GM21360 (cell line): ENCODE results near the gene RPL5.

Experiments
- ATAC-seq: cut with Tn5 transposase; IDR thresholded peaks from one replicate; pipeline ENCODE4 v1.9.1; 2021; ENCODE audit warnings: mild to moderate bottlenecking, moderate library complexity; ENCODE audit not compliant: unreplicated experiment

The RPL5 gene

DNA sequence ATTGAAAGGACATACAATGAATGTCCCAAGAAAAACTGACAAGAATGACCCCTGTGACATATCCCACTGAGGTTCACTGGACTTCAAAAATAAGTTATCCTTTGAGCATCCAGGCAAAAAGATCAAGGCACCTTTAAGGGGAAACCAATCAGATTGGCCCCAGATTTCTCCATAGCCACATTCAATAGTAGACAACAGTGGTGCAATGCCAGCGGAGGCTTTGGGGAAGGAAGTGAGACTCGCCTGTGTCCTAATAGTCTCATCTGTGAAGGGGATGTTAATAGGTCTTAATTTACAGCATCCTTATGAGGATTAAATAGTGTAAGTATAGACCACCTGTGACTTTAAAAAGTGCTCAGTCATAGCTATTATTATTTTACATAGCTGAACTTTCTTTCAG is 21.5 kb downstream of the RPL5 start:
- ATAC-seq, result no peak

DNA sequence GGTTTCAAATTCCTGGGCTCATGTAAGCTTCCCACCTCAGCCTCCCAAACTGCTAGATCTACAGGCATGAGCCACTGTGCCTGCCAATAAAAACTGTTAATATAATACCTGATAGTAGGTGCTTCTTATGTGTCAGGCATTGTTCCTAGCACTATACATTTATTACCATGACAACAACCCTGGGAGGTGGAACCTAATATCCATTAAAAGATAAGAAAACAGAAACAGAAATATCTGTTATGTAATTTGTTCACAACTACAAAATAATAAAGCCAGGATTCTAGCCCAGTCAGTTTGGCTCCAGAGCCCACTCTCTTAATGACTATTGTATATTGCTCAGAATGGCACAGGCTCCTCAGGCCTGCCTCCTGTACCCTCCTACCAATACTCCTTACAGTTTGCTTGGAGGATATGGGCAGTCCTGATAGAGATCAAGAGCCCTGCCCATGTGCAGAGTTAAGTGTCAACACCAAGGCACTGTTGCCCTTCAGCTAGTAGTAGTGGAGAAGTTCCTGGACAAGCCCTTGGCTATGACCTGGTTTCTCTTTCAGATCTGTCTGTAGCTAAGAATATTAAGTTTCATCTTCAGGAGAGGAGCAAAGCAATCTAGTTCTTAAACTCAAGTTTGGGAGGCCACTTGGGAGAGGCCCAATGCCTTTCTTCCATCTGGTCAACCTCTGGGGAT is 22.4 kb downstream of the RPL5 start:
- ATAC-seq, result no peak

DNA sequence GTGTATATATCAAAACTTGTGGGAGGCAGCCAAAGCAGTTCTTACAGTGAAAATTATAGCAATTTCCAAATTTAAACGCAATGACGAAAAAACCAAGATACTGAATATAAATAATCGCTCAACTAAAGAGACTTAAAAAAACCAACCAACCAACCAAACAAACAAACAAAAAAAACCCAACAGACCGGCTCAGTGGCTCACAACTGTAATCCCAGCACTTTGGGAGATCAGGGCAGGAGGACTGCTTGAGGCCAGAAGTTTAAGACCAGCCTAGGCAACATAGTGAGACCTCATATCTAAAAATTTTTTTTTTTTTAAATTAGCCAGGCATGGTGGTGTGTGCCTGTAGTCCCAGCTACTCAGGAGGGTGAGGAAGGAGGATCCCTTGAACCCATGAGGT is 23.4 kb downstream of the RPL5 start:
- no peak for ATAC-seq

DNA sequence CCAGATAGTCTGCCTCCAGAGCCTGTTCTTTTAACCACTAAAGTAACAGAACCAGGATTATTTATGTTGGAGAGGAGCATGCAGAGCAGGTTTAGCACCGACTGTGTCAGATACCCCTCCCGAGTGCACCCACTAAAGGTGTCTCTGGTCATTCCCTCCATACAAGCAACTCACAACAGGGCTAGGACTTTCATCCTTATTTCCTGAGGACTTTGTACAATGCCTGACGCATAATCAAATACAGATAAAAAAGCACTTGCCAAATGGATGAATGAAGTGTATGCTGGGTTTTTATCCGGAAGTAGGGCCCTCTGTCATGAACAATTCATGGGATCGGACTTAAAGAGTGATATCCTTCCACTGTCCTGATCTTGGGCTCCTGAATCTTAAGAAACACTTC is 26.0 kb downstream of the RPL5 start:
- ATAC-seq, result no peak

DNA sequence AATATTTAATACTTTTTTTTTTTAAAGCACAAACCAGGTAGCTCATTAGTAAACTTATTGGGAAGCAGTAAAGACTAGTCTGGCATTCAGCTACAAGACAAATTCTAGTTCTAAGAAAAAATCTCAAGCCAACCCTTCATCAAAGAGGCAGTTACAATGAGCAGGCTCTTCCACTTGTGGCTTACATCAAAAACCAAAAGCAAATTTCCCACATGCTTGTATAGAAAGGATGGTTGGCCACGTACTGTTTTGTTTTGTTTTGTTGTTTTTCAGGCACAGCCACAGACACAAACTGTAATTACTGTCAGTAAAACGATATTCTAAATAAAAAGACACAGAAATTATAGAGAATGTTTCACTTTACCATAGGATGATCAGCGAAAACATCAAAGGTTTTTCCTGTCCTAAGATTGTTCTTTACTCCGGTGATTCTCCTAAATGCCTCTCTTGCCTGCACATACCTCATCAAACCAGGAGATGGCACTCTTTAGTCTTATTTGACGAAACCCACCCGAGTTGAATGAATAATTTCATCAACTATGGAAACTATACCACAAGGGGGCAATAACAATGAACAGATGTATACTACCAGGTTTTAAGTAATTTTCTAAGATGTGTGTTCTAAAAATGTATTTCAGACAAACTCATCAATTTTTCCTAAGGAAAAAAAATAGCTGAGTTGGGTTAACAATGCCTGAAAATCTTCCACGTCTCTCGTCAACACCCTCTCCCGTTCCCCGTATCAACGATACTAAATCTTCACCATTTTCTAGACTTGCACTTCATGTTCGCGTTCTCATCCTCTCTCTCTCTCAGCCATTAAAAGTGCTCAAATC is 26.9 kb downstream of the RPL5 start:
- no peak for ATAC-seq

DNA sequence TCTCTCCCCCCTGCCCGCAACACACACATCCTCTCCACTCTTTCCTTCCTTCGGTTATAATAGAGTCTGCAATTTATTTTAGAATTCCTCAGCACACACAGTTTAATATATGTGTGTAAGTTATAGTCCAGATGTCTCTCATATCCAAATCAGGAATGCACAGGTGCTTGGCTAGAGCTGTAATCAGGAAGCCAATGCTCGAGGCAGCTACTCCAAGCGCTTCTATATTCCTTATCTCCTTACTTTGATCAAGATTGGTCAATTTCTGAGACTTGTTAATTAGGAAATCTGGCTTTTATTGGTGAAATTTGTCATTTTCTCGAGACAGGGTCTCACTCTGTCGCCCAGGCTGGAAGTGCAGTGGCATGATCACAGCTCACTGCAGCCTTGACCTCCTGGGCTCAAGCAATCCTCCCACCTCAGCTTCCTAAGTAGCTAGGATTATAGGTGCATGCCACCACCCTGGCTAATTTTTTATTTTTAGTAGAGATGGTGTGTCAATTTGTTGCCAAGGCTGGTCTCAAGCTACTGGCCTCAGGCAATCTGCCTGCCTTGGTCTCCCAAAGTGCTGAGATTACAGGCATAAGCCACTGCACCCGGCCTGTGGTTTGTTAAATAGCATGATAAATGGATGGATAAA is 27.7 kb downstream of the RPL5 start:
- no peak for ATAC-seq

DNA sequence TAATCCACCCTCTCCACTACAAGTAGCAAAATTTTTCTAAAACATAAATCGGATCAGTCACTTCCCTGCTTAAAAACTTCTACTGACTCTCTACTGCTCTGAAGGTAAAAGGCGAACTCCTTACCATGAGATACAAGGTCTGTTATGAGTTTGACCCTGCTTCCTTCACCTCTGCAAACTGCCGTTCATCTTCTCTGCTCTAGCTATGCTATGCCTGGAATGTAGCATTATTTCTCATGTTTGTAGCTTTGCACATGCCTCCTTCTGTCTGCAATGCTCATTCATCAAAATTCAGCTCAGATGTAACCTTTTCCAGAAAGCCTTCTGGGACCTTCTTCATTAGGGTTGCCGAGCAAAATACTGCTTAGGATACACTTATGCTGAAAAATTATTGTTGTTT is 30.8 kb downstream of the RPL5 start:
- ATAC-seq, result no peak

DNA sequence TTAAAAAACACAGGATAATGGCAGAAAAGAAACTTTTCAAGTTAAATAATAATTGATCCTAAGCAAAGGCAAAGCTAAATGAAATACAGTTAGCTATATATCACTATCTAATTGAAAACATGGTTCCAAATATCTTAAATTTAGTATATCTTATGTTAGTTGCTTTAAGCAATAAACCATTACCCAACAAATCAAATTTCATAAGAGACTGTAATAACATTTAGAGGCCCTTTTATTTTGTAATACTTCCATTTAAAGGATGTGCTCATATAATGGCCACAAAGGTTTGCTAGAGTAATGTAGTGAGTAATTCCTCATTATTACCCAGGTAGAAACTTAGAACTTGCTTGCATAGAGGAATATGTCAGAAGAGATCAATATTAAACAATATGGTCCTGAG is 32.3 kb downstream of the RPL5 start:
- no peak for ATAC-seq

DNA sequence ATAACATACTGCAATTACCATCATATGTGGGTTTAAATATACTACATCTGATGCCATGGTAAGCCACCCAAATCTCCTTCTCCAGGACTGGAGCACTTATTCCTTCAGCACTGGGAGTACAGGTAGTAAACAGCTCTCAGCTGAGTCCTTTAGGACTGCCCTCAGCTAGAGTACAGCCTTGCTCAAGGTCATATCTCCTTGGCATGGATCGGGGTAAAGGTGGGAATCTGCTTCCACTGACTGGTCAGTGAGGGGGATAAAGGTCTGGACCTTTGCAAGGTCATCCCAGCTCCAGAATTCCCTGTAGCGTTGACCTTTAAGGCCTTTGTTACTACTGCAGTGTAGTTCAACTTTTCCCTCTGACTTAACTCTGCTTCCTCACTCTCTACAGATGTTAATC is 38.8 kb downstream of the RPL5 start:
- ATAC-seq, result no peak

DNA sequence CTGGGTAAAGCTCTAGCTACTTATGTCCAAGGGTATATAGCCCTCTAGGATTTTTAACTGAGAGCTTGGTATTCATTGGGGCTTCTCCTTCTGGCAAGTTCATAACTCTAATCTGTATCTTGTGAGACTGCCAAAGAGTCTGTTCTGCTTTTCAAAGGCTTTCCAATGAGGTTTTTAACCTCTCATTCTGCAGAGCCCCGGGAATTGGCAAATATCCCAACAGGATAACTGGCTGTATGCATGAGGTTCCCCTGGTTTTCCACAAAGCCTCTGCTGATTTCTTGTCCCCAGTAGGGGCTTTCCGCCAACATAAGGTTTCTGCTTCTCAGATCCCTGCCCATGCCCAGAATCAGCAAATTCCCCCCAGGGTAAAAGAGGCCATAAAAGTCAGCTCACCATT is 40.9 kb downstream of the RPL5 start:
- ATAC-seq, result no peak

DNA sequence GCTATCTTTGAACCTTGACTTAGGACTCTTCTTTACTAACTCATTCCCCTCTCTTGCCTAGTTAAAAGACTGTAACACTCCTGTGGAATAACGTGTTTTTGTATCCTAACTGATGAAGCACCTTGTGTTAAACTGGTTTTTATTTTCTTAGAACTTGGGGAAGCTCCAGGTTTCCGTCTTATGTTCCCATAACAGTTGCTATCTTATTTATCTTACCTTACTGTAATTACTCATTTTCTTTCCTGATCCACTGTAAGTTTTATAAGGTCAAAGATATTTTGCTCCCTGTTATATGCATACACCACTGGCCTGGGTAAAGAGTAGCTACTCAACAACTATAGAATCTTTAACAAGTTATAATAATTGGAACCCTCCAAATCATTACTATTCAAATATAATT is 43.1 kb downstream of the RPL5 start:
- no peak for ATAC-seq

DNA sequence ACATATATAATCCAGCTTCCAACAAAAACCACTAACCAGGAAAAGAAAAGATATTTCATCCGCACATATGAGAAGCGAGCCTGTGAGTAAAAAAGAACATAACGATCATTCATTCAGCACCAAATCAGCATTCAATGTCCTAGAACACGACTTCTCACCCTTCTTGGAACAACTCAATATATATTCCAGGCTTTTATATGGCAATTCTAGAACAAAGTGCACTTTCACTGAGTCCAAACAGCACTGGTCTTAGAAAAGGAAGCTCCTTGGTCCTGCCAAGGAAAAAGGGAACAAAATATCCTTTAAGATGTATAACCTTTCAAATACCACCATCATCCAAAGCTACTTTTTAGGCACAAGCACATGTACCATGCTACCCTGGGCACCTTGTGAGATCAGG is 44.5 kb downstream of the RPL5 start:
- no peak for ATAC-seq

DNA sequence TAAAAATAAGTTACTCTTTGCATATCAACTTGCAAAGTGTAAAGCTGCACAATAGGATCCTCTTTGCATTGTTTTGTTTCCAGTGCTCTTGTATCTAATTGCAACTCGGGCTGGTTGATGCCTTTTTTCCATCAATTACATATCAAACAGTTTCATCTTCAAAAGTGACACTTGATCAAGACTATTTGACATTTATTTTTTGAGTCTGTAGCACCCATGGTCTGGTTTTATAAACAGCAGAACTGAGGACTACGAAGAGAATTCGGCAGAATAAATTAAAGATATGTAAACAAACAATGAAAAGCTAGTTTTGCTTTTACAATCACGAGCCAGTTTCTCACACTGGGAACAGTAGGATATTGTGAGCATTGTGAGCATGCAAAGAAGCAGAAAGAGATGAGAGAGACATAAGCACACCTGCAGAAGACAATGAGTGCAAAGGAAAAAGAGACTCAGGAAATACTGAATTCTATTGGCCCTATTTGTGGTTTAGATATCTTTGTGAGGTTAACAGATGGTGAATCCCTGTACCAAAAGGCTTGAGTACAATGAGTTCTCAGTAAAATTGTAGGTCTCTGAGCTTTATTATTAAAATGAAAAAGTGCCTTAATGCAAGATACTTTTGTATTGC is 45.4 kb downstream of the RPL5 start:
- no peak for ATAC-seq

DNA sequence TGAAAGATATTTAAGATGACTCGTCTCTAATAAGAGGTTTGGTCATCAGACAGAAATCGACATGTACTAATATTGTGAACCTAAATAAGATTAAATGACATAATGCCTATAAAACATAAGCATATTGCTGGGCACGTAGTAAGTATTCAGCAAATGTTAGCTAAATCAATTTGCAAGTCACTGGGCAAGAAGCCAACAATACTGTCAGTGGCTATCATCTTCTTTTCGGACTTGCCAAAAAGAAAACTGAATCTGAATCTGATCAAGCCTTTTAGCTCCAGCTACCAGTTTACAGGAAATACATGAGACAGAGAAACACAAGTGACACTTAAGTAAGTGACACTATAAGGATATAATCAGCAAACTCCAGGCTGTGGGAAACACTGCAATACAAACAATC is 46.0 kb downstream of the RPL5 start:
- ATAC-seq, result no peak

DNA sequence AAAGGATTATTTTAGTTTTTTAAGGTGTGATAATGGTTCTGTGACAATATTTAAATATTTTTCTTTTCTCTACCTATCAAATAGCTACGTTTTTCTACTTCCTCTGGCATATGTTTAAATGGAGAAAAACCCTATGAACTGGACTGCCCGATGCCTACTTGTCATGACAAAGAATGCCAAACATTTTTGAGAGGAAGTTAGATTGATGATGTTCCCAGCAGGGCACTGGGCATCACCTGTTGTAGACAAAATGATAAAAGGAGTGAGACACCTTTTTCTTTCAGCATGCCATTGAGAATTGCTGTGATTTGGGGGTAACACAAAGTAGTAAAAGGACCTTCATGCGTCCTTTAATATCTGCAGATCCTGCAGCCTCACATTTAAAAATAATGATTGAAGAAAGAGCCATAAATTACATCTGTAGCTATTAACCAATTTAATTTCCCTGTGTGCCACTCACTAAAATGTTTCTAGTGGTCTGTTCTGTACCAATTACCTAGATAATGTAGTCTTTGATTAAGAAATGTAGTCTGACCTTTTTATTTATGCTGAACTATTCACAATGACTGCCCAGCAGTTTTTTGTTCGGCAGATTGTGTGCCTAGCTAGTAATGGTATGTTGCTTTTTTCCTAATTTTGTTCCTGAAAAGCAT is 47.6 kb downstream of the RPL5 start:
- no peak for ATAC-seq

DNA sequence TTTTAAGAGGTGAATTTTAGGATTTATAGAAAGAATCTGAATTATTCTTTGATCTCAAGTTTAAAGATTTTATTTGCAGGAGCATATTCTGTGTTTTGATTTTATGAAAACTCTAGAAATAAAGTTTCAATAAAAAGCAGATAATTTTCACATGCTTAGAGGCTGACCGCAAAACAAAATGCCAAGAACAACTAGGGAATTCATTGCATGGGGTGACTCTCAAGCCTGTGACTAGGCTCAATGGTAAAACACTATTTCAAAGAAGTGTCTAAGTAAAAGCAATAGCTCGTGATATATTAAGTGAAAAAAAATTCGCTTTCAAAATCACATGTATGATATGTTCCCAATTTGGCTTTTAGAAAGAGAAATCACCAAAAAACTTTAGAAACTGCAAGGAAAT is 49.6 kb downstream of the RPL5 start:
- ATAC-seq, result no peak

DNA sequence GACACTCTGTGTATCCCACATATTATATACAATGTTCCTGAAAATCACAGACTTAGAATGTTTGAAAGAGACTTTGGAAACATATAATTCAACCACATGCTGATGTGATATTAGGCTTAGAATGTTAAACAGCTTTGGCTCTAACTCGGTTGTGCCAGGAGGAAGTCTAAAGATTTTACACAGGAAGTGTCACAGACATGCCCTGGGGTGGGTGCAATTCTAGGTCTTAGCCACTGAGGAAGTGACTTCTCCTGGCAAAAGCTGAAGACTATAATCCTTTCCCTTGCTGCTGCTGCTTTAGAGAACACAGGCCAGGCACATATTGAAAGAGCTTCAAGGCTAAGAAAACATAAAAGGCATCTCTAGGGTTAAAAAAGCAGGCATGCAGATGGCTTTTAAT is 51.0 kb downstream of the RPL5 start:
- no peak for ATAC-seq

DNA sequence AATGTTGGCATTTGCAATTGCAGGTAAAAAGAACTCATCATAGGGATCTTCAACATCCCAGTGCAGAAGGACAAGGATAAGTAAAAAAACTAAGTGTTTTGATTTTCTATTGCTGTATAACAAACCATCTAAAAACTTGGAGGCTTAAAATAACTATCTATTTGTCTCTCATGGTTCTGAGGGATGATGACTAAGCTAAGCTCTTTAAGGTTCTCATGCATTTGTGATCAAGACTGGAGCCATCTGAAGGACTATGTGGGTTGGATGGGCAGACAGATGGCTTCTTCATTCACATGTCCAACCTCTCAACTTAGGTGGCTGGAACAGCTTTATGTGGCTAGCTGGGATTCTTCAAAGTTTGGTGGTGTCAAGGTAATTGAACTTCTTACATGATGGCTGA is 51.5 kb downstream of the RPL5 start:
- ATAC-seq, result no peak

DNA sequence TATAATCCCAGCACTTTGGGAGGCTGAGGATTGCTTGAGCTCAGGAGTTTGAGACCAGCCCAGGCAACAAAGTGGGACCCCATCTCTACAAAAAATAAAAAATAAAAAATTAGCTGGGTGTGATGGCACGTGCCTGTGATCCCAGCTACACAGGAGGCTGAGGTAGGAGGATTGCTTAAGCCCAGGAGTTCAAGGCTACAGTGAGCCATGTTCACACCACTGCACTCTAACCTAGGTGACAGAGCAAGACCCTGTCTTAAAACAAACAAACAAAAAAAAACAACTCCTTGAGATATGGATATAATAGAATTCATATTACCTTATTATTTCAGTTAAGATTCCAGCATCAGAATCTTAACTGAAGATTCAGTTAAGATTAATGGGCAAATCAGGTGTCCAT is 52.4 kb downstream of the RPL5 start:
- no peak for ATAC-seq

DNA sequence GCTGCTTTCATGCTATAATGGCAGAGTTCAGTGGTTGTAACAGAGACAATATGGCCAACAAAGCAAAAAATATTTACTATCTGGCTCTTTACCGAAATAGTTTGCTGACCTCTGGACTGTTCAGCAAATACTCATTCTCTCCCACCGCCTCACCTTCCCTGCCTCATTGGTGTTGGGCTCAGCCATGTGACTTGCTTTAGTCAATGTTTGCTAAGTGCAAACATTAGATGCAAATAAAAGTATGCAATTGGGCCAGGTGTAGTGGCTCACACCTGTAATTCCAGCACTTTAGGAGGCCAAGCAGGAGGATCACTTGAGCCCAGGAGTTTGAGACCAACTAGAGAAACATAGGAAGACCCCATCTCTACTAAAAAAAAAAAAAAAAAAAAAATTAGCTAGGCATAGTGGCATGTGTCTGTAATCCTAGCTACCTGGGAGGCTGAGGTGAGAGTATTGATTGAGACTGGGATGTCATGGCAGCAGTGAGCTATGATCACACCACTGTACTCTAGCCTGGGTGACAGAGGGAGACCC is 55.1 kb downstream of the RPL5 start:
- no peak for ATAC-seq

DNA sequence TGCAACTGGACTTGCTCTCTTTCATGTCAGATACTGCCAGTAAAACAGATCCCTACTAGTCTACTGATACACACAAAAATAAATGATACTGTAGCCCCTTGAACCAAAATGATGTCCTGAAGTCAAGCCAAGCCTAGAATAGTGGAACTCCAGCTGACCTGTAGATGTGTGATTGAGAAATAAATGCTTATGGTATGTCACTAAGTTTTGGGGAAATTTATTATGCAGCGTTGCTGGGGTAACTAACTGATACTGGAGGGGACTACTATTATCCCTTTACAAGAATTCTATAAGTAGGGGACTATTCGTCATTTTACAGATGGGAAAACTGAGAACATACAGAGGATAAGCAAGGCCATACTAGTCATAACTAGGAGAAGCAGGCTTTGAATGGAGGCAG is 55.6 kb downstream of the RPL5 start:
- no peak for ATAC-seq
